Upper lobe of left lung (tissue), 6 donors: Measurements from ENCODE around the gene PSTPIP2. TPM values are rescaled to one million over a fixed set of nuclear protein-coding genes. Genes with fewer than 3 reads are reported as not detected.
"Not testable (repeated sequence)": the region's sequence is repeated elsewhere in the genome, so short reads cannot be mapped to it uniquely, and the experiment has no call there.

ENCODE experiments used
- ATAC-seq, 2 donors: fragments of 200-7000 bp; cut with Tn5 transposase; one replicate each; pipeline ENCODE4 v1.9.1; 2022; ENCODE audit warnings: mild to moderate bottlenecking in 2 of 2, moderate library complexity in 2 of 2; ENCODE audit not compliant: low FRiP score in 2 of 2
- DNase-seq, 2 donors: peaks; one replicate each; pipeline ENCODE4 v3.0.0-alpha.2; 2019 to 2020
- H3K27ac ChIP-seq, 4 donors: fragments of 200-600 bp; sonication (generic); one replicate each; pipeline ENCODE4 v1.5.1; 2016 to 2019
- H3K27me3 ChIP-seq, 4 donors: fragments of 200-600 bp; sonication (generic); one replicate each; pipeline ENCODE4 v1.5.1; 2017 to 2019
- H3K36me3 ChIP-seq, 4 donors: fragments of 200-600 bp; sonication (generic); one replicate each; pipeline ENCODE4 v1.5.1; 2016 to 2019
- H3K4me1 ChIP-seq, 4 donors: fragments of 200-600 bp; sonication (generic); one replicate each; pipeline ENCODE4 v1.5.1; 2018 to 2019
- H3K4me3 ChIP-seq, 4 donors: fragments of 200-600 bp; sonication (generic); one replicate each; pipeline ENCODE4 v1.5.1; 2017 to 2019; ENCODE audit warnings: mild to moderate bottlenecking in 2 of 4, moderate library complexity in 1 of 4
- H3K9me3 ChIP-seq, 4 donors: fragments of 200-600 bp; sonication (generic); one replicate each; pipeline ENCODE4 v1.5.1; 2018 to 2019
- EP300 ChIP-seq, 4 donors: sonication (generic); formaldehyde crosslinking; IDR thresholded peaks; one replicate each; pipeline ENCODE4 v1.5.1; 2017; ENCODE audit warnings: antibody characterized with exemption in 4 of 4, control low read depth in 2 of 4
- POLR2A ChIP-seq, 4 donors: fragments of 450-650 bp; IDR thresholded peaks; one replicate each; pipeline ENCODE4 v1.5.1; 2016 to 2017; ENCODE audit warnings: antibody characterized with exemption in 4 of 4, mild to moderate bottlenecking in 2 of 4
- POLR2AphosphoS5 ChIP-seq, 2 donors: sonication (generic); formaldehyde crosslinking; IDR thresholded peaks; one replicate each; pipeline ENCODE4 v1.5.1; 2017; ENCODE audit warnings: antibody characterized with exemption in 2 of 2
- WGBS, 2 donors: methylation state at CpG; one replicate each; pipeline ENCODE4 v1.1.5; 2017 to 2018; 5-methylcytosine and 5-hydroxymethylcytosine counted together
- total RNA-seq, 6 donors: library from RNA; depleted of rRNA in 4 of 6; stranded (reverse); fragments of >200 nt in 4 of 6; gene quantifications; one replicate each; pipeline versions ENCODE4 v1.1.0 to v1.2.1, GENCODE V29; 2016 to 2021
- TF ChIP-seq, protein P1 (sequence below), 6 experiments: fragments of 450-650 bp in 4 of 6; fragments of 200-600 bp in 2 of 6; sonication (generic) in 2 of 6; IDR thresholded peaks; one replicate each; pipeline ENCODE4 v1.5.1; 2016 to 2019; ENCODE audit warnings: antibody characterized with exemption in 6 of 6
- donor health status: DM: no; HTN: no; CAD: no; lungs with moderate emphysema.
- donor health status: DM: no; HTN: yes; CAD: no; lungs with severe emphysema.

The PSTPIP2 gene
- total RNA-seq, 6 donors from 2014 or later = 8.9 to 48.2 (median 13.0) TPM

DNA sequence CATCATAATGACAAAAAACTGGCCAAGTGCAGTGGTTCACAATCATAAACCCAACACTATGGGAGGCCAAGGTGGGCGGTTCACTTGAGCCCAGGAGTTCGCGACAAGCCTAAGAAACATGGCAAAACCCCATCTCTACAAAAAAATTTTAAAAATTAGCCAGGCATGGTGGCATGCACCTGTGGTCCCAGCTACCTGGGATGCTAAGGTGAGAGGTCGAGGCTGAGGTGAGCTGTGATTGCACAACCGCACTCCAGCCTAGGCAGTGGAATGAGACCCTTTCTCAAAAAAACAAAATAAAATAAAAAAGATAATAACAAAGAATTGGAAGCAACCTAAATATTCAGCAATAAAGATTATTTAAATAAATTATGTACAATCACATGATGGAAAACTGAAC lies 21.8 kb downstream of the PSTPIP2 start:
- no peak for TF ChIP-seq EP300 (IDR thresholded peaks at IDR 0.05)
- TF ChIP-seq, protein P1, sequence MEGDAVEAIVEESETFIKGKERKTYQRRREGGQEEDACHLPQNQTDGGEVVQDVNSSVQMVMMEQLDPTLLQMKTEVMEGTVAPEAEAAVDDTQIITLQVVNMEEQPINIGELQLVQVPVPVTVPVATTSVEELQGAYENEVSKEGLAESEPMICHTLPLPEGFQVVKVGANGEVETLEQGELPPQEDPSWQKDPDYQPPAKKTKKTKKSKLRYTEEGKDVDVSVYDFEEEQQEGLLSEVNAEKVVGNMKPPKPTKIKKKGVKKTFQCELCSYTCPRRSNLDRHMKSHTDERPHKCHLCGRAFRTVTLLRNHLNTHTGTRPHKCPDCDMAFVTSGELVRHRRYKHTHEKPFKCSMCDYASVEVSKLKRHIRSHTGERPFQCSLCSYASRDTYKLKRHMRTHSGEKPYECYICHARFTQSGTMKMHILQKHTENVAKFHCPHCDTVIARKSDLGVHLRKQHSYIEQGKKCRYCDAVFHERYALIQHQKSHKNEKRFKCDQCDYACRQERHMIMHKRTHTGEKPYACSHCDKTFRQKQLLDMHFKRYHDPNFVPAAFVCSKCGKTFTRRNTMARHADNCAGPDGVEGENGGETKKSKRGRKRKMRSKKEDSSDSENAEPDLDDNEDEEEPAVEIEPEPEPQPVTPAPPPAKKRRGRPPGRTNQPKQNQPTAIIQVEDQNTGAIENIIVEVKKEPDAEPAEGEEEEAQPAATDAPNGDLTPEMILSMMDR (IDR thresholded peaks at IDR 0.05) = no peak
- no peak for TF ChIP-seq POLR2AphosphoS5 (IDR thresholded peaks at IDR 0.05)
- no peak for DNase-seq
- Histone ChIP-seq H3K27me3 (no peaks in the 10 kb centered on the region), H3K36me3 (no peaks in the 10 kb centered on the region), H3K4me3 (no peak overlapping the region), H3K27ac (no peak overlapping the region), H3K4me1 (peaks cover 4 to 14% (median 13%) of the 10 kb centered on the region in 4 donors), H3K9me3 (no peaks in the 10 kb centered on the region)
- ATAC-seq = no peak
- 96 to 98% methylated on average over 5 of the region's 5 CpGs for WGBS, 2 donors

DNA sequence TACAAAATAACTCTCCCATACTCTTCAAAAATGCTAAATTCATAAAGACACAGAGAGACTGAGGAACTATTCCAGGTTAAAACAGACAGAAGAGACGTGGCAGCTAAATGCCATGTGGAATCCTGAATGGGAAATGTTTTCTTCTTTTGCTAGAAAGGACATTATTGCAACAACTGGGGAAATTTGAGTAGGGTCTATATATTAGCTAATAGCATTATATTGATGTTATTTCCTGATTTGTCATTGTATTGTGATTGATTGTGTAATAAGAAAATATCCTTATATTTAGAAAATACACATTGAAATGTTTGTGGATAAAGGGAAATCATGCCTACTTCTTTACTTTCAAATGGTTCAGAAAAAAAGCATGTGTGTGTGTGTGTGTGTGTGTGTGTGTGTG lies 23.4 kb downstream of the PSTPIP2 start:
- no peaks in the 10 kb centered on the region for H3K27me3 ChIP-seq
- H3K4me3 ChIP-seq = no peak overlapping the region
- 85 to 92% methylated on average over 1 of the region's 1 CpG for WGBS, 2 donors
- no peak for ATAC-seq
- no peaks in the 10 kb centered on the region for H3K36me3 ChIP-seq
- TF ChIP-seq EP300 (IDR thresholded peaks at IDR 0.05) (no peak), POLR2AphosphoS5 (IDR thresholded peaks at IDR 0.05) (no peak), POLR2A (IDR thresholded peaks at IDR 0.05) (no peak)
- TF ChIP-seq, protein P1 (IDR thresholded peaks at IDR 0.05) = no peak
- DNase-seq = no peak
- H3K27ac ChIP-seq = no peak overlapping the region
- no peaks in the 10 kb centered on the region for H3K9me3 ChIP-seq
- peaks cover 4 to 14% (median 13%) of the 10 kb centered on the region in 4 donors for H3K4me1 ChIP-seq

DNA sequence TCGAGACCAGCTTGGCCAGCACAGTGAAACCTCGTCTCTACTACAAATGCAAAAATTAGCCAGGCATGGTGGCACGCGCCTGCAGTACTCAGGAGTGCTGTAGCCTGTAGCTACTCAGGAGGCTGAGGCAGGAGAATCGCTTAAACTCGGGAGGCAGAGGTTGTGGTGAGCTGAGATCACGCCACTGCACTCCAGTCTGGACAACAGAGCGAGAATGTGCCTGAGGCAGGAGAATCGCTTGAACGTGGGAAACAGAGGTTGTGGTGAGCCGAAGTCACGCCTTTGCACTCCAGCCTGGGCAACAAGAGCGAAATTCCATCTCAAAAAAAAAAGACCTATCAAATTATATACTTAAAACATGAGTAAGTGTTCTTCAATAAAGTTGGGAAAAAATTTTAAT lies 24.7 kb downstream of the PSTPIP2 start:
- H3K4me1 ChIP-seq = peaks cover 6 to 16% (median 11%) of the 10 kb centered on the region in 4 donors
- not testable (repeated sequence) for H3K9me3 ChIP-seq, H3K4me3 ChIP-seq, DNase-seq, ATAC-seq, H3K36me3 ChIP-seq, H3K27ac ChIP-seq, H3K27me3 ChIP-seq
- WGBS, 2 donors = 94% methylated on average over 13 of the region's 13 CpGs

DNA sequence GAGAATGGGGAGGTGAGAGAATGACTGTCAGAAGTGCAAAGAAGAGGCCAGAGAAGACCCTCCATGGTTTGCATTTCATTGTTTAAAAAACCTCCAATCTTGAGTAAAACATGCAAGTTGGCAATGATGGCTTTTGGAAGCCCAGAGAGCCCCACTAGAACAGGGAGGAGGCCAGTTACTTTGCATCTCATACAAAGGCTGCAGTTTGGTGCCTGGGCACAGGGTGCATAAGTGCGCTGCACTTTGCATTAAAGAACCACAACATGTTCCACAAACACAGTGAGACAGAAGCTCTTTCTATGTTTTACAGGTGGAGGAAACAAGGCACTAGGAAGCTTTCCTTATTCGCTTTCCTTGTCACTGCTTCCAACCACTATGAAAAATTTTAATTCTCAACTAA lies 25.4 kb downstream of the PSTPIP2 start:
- no peaks in the 10 kb centered on the region for H3K36me3 ChIP-seq
- H3K27ac ChIP-seq = no peak overlapping the region
- TF ChIP-seq POLR2A (IDR thresholded peaks at IDR 0.05) (no peak), EP300 (IDR thresholded peaks at IDR 0.05) (no peak)
- TF ChIP-seq, protein P1 (IDR thresholded peaks at IDR 0.05) = no peak
- no peak for DNase-seq
- ATAC-seq = no peak
- no peaks in the 10 kb centered on the region for H3K9me3 ChIP-seq
- no peaks in the 10 kb centered on the region for H3K27me3 ChIP-seq
- peaks cover under 1 to 11% (median 8%) of the 10 kb centered on the region in 4 donors for H3K4me1 ChIP-seq
- 97% methylated on average over 2 of the region's 2 CpGs for WGBS, 2 donors
- no peak overlapping the region for H3K4me3 ChIP-seq

DNA sequence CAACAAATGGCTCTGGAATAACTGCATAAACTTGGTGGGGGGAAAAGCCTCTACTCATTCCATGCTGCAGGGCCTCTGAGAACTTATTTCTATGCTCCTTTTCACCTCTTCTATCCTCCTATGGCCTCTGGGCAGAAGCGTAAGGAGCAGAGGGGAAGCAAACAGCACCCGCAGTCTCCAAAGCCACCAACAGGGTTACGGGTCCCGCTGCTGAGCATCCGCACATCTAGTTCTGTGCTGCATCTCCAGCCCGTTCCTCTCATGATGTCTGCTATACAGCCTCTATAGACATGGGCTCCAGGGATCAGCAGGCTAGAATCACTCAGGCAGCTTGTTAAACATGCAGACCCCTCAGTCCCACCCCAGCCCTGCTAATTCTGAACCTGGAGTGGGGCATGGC lies 25.9 kb downstream of the PSTPIP2 start:
- ATAC-seq (no peak), DNase-seq (no peak)
- H3K4me1 ChIP-seq = peaks cover 0 to 8% (median 7%) of the 10 kb centered on the region in 4 donors

More for the DNA sequence above, 25.9 kb downstream of the PSTPIP2 start:
- Histone ChIP-seq H3K4me3 (no peak overlapping the region), H3K27me3 (no peaks in the 10 kb centered on the region), H3K27ac (no peak overlapping the region), H3K36me3 (no peaks in the 10 kb centered on the region), H3K9me3 (no peaks in the 10 kb centered on the region)
- TF ChIP-seq, protein P1 (IDR thresholded peaks at IDR 0.05) = no peak
- TF ChIP-seq POLR2AphosphoS5 (IDR thresholded peaks at IDR 0.05) (no peak), POLR2A (IDR thresholded peaks at IDR 0.05) (no peak), EP300 (IDR thresholded peaks at IDR 0.05) (no peak)
- 92 to 99% methylated on average over 6 of the region's 6 CpGs for WGBS, 2 donors
